ENCODE measurements around the gene TMEM175.

DNA sequence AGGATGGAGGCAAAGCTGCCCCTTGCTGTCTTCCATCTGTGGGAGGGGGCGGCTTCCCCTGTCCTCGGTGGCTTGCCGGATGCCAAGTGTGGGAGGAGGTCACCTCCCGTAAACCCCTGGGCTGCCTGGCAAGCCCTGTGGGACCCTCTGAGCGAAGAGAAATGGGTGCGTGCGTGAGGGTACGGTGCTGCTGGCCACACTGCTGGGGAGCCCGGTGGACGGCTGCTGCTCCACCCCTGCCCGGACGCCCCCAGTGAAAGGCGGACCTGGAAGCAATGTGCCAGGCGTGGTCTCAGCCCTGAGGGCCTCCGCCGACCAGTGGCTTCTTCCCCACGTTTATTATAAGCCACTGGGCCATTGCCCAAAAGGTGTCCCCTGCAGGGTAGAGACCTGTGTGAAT is 50.0 kb downstream of the TMEM175 start:
- no peak for TF ChIP-seq POLR2AphosphoS5 (IDR thresholded peaks at IDR 0.05)
- TF ChIP-seq POLR2A (IDR thresholded peaks at IDR 0.05): no peak

All from prostate gland (tissue), 1 donor.